Fibroblast of lung (primary cell): ENCODE data around the gene ACBD4. TPM values are rescaled to one million over a fixed set of nuclear protein-coding genes. Genes with fewer than 3 reads are reported as not detected.

Experiments used
- DNase-seq, 2 donors: peaks; one replicate each; pipeline versions ENCODE4 v3.0.0 to v3.0.0-alpha.2; 2010; ENCODE audit warnings: low read depth in 2 of 2
- H2AFZ ChIP-seq: 2 replicates; pipeline ENCODE4 v1.5.1; 2012; ENCODE audit warnings: low read length, control low read depth, inconsistent platforms
- H3K27ac ChIP-seq: 2 replicates; pipeline ENCODE4 v1.5.1; 2011; ENCODE audit warnings: low read length, control low read depth; ENCODE audit not compliant: insufficient read depth
- H3K27me3 ChIP-seq: 2 replicates; pipeline ENCODE4 v1.5.1; 2011; ENCODE audit warnings: mild to moderate bottlenecking, low read length; ENCODE audit not compliant: control insufficient read depth, insufficient read depth
- H3K36me3 ChIP-seq: 2 replicates; pipeline ENCODE4 v1.5.1; 2011; ENCODE audit warnings: low read length; ENCODE audit not compliant: control insufficient read depth, insufficient read depth
- H3K4me1 ChIP-seq: 2 replicates; pipeline ENCODE4 v1.5.1; 2011; ENCODE audit warnings: low read length; ENCODE audit not compliant: control insufficient read depth, insufficient read depth; ENCODE audit errors: extremely low read depth
- H3K4me2 ChIP-seq: 2 replicates; pipeline ENCODE4 v1.5.1; 2011; ENCODE audit warnings: low read length, control low read depth; ENCODE audit not compliant: insufficient read depth; ENCODE audit errors: extremely low read depth
- H3K4me3 ChIP-seq, 4 experiments: fragments of 200-600 bp in 1 of 4; sonication (generic) in 1 of 4; replicated peaks in 1 of 4; 2 replicates each; pipeline ENCODE4 v1.5.1; 2011 to 2016; ENCODE audit warnings: low read length in 4 of 4, low read depth in 3 of 4, mild to moderate bottlenecking in 3 of 4, control low read depth in 2 of 4, inconsistent platforms in 1 of 4, mixed read lengths in 1 of 4; ENCODE audit not compliant: insufficient read depth in 1 of 4; ENCODE audit errors: control extremely low read depth in 1 of 4
- H3K79me2 ChIP-seq: 2 replicates; pipeline ENCODE4 v1.5.1; 2012; ENCODE audit warnings: mild to moderate bottlenecking, low read length, inconsistent platforms; ENCODE audit not compliant: control insufficient read depth, insufficient read depth
- H3K9ac ChIP-seq: 2 replicates; pipeline ENCODE4 v1.5.1; 2011; ENCODE audit warnings: mild to moderate bottlenecking, low read length, control low read depth; ENCODE audit not compliant: insufficient read depth
- H3K9me3 ChIP-seq: 2 replicates; pipeline ENCODE4 v1.5.1; 2012; ENCODE audit warnings: low read depth, low read length; ENCODE audit not compliant: control insufficient read depth, insufficient read depth
- H4K20me1 ChIP-seq: 2 replicates; pipeline ENCODE4 v1.5.1; 2011; ENCODE audit warnings: low read length; ENCODE audit not compliant: control insufficient read depth, insufficient read depth; ENCODE audit errors: extremely low read depth
- EZH2 ChIP-seq: IDR thresholded peaks from 2 replicates; pipeline ENCODE4 v1.5.1; 2012; ENCODE audit warnings: low read length, control low read depth, mild to moderate bottlenecking; ENCODE audit errors: missing control alignments
- polyA plus RNA-seq, 2 donors: library from polyadenylated mRNA; depleted of rRNA in 1 of 2; stranded (reverse) in 1 of 2; unstranded in 1 of 2; fragments of >200 nt; gene quantifications; 2 replicates each; pipeline ENCODE4 v1.2.1, GENCODE V29; 2011 to 2012; ENCODE audit warnings: missing spikeins in 1 of 2
- total RNA-seq: library from RNA; depleted of rRNA; stranded (reverse); fragments of >200 nt; gene quantifications from 2 replicates; pipeline ENCODE4 v1.2.1, GENCODE V29; 2014
- TF ChIP-seq, protein P1 (sequence below), 2 donors: IDR thresholded peaks in 1 of 2; conservative IDR thresholded peaks in 1 of 2; 1 replicate in 1 of 2; 2 replicates in 1 of 2; pipeline ENCODE4 v1.5.1; 2011 to 2012; ENCODE audit warnings: low read length in 2 of 2, control low read depth in 1 of 2, inconsistent platforms in 1 of 2, low read depth in 1 of 2, mild to moderate bottlenecking in 1 of 2

Gene ACBD4
- total and polyA plus RNA-seq, 2 donors (not counting 1 experiment from before 2014, with no cell fraction given), result 3.4 to 18.0 TPM

DNA sequence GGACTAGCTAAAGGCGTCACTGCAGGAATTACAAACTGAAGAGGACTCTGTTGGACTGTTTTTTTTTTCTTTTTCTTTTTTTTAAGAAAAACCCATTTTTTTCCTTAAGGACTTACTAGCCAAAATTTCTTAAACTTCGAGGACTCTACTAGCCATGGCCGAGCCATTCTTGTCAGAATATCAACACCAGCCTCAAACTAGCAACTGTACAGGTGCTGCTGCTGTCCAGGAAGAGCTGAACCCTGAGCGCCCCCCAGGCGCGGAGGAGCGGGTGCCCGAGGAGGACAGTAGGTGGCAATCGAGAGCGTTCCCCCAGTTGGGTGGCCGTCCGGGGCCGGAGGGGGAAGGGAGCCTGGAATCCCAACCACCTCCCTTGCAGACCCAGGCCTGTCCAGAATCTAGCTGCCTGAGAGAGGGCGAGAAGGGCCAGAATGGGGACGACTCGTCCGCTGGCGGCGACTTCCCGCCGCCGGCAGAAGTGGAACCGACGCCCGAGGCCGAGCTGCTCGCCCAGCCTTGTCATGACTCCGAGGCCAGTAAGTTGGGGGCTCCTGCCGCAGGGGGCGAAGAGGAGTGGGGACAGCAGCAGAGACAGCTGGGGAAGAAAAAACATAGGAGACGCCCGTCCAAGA is 13.7 kb downstream of the ACBD4 start:
- Histone ChIP-seq H2AFZ (no peak overlapping the region), H3K36me3 (no peaks in the 10 kb centered on the region), H3K4me2 (peak overlapping the region; percentile 96), H3K27ac (peak overlapping the region; percentile 99), H3K79me2 (peaks cover 36% of the 10 kb centered on the region), H3K4me3 (peak overlapping the region; percentile 76 to 97 (median 92)), H3K9me3 (no peaks in the 10 kb centered on the region), H3K4me1 (peaks cover 6% of the 10 kb centered on the region), H3K9ac (peak overlapping the region; percentile 79), H4K20me1 (no peaks in the 10 kb centered on the region), H3K27me3 (no peaks in the 10 kb centered on the region)
- no peak for TF ChIP-seq EZH2
- TF ChIP-seq, protein P1, sequence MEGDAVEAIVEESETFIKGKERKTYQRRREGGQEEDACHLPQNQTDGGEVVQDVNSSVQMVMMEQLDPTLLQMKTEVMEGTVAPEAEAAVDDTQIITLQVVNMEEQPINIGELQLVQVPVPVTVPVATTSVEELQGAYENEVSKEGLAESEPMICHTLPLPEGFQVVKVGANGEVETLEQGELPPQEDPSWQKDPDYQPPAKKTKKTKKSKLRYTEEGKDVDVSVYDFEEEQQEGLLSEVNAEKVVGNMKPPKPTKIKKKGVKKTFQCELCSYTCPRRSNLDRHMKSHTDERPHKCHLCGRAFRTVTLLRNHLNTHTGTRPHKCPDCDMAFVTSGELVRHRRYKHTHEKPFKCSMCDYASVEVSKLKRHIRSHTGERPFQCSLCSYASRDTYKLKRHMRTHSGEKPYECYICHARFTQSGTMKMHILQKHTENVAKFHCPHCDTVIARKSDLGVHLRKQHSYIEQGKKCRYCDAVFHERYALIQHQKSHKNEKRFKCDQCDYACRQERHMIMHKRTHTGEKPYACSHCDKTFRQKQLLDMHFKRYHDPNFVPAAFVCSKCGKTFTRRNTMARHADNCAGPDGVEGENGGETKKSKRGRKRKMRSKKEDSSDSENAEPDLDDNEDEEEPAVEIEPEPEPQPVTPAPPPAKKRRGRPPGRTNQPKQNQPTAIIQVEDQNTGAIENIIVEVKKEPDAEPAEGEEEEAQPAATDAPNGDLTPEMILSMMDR (conservative IDR thresholded peaks at IDR 0.05 in 1 of 2, IDR thresholded peaks at IDR 0.05 in 1 of 2; ENCODE audit: low read depth in 1 of 2, low read length in 2 of 2), result peak; percentile 71 to 86
- DNase-seq, result peak; percentile 74 to 82

DNA sequence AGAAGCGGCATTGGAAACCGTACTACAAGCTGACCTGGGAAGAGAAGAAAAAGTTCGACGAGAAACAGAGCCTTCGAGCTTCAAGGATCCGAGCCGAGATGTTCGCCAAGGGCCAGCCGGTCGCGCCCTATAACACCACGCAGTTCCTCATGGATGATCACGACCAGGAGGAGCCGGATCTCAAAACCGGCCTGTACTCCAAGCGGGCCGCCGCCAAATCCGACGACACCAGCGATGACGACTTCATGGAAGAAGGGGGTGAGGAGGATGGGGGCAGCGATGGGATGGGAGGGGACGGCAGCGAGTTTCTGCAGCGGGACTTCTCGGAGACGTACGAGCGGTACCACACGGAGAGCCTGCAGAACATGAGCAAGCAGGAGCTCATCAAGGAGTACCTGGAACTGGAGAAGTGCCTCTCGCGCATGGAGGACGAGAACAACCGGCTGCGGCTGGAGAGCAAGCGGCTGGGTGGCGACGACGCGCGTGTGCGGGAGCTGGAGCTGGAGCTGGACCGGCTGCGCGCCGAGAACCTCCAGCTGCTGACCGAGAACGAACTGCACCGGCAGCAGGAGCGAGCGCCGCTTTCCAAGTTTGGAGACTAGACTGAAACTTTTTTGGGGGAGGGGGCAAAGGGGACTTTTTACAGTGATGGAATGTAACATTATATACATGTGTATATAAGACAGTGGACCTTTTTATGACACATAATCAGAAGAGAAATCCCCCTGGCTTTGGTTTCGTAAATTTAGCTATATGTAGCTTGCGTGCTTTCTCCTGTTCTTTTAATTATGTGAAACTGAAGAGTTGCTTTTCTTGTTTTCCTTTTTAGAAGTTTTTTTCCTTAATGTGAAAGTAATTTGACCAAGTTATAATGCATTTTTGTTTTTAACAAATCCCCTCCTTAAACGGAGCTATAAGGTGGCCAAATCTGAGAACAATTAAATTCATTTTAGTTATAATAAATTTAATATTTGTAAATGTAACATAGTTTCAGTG is 14.5 kb downstream of the ACBD4 start:
- Histone ChIP-seq H2AFZ (no peak overlapping the region), H3K4me2 (peak overlapping the region; percentile 96), H3K9ac (peak overlapping the region; percentile 79), H3K4me3 (peak overlapping the region; percentile 76 to 97 (median 92)), H3K27ac (peak overlapping the region; percentile 99), H3K27me3 (no peaks in the 10 kb centered on the region), H3K79me2 (peaks cover 36% of the 10 kb centered on the region), H3K36me3 (no peaks in the 10 kb centered on the region), H3K4me1 (peaks cover under 1% of the 10 kb centered on the region), H4K20me1 (no peaks in the 10 kb centered on the region), H3K9me3 (no peaks in the 10 kb centered on the region)
- TF ChIP-seq, protein P1 (conservative IDR thresholded peaks at IDR 0.05 in 1 of 2, IDR thresholded peaks at IDR 0.05 in 1 of 2; ENCODE audit: low read depth in 1 of 2, low read length in 2 of 2), result no peak
- no peak for TF ChIP-seq EZH2
- peak; percentile 62 to 63 for DNase-seq
